ENCODE measurements around the gene ACTRT2. TPM values are rescaled to one million over a fixed set of nuclear protein-coding genes. Genes with fewer than 3 reads are reported as not detected.
A peak's percentile ranks its signal among the peaks of the same experiment; 100 is the strongest.

The ACTRT2 gene
- not detected for polyA plus RNA-seq (2013)

DNA sequence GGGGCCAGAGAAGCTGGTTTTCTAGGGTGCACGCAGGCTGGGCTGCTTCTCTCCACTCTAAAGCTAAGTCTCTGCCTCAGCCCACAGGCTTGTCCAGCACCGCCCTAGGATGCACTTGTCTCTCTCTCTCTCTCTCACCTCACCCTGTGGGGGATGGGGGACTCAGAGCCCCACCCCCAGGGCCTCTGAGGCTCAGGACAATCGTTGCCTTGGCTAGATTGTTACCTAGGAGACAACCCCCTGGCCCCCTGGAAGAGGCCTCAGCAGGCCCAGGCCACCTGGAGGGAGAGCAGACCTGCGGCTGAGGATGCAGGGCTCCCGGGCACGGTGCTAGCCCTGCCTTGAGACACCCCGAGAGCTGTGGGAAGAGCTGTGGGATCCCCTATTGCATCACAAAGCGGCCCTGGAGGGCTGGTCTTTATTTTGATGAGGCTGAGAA lies at the start of gene ACTRT2:
Gene ACTRT2, plus strand, starts transcription at position 235 of the 439 bp plus-strand sequence. CDS start 220 bp downstream, outside the sequence.
- peaks cover 0 to 5% (median 0%) of the 10 kb centered on the region in 5 experiments for H3K27me3 ChIP-seq (replicated peaks in 2 of 5; ENCODE audit: control insufficient read depth in 4 of 5, insufficient read depth in 5 of 5, low read length in 4 of 5)
- ChIA-PET POLR2A (no interaction called here), CTCF (interaction anchor here (0.9 to 1.3 kb wide), 2 partner anchors 8 to 9 kb away, joined by 3 read pairs; no protein-coding TSS in a partner anchor)
- H3K9me3 ChIP-seq (ENCODE audit: control extremely low read depth in 1 of 5, control insufficient read depth in 4 of 5, insufficient read depth in 2 of 5, low read depth in 1 of 5, low read length in 4 of 5) = peaks cover 0 to 2% (median 0%) of the 10 kb centered on the region in 5 experiments
- no peak within 1 kb of the TSS for H3K27ac ChIP-seq (ENCODE audit: insufficient read depth in 1 of 2, low read depth in 1 of 2, low read length in 2 of 2, poor library complexity in 1 of 2, severe bottlenecking in 2 of 2)
- no peak for DNase-seq
- no peaks in the 10 kb centered on the region for H3K4me1 ChIP-seq (ENCODE audit: control extremely low read depth in 1 of 4, control insufficient read depth in 4 of 4, insufficient read depth in 4 of 4, low read length in 3 of 4)
- H3K36me3 ChIP-seq (ENCODE audit: control insufficient read depth in 4 of 4, insufficient read depth in 4 of 4, low read length in 3 of 4) = no peaks in the 10 kb centered on the region
- 86% methylated on average over 7 of the region's 8 CpGs for WGBS (ENCODE audit: insufficient coverage)
- no peak within 1 kb of the TSS for H3K4me3 ChIP-seq (ENCODE audit: control insufficient read depth in 1 of 7, extremely low read depth in 1 of 7, insufficient read depth in 4 of 7, low read depth in 2 of 7, low read length in 6 of 7)

DNA sequence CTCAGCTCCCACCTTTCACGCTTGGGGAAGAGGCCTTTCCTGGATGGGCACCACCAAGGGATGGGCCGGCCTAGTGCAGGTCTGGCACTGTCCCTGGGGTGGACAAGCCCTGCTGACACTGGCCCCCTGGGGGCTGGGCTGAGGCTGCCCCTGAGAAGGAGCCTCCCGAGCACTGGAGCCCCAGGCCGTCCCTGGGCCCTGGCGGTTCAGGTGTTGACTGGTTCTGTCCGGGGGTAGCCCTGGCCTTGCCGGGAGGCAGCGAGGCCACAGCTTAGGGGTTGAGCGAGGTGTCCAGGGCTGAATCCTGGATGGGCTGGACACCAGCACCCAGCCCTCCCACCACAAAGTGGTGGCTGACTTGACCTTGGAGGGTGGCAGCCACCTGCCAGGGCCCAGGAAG lies 49.7 kb upstream of the ACTRT2 start:
- no peak for DNase-seq
- no peaks in the 10 kb centered on the region for H3K36me3 ChIP-seq (ENCODE audit: control insufficient read depth in 4 of 4, insufficient read depth in 4 of 4, low read length in 3 of 4)
- no peak overlapping the region for H3K4me3 ChIP-seq (ENCODE audit: control insufficient read depth in 1 of 7, extremely low read depth in 1 of 7, insufficient read depth in 4 of 7, low read depth in 2 of 7, low read length in 6 of 7)
- POLR2A ChIA-PET = no interaction called here
- H3K27ac ChIP-seq (ENCODE audit: insufficient read depth in 1 of 2, low read depth in 1 of 2, low read length in 2 of 2, poor library complexity in 1 of 2, severe bottlenecking in 2 of 2) = no peak overlapping the region
- H3K9me3 ChIP-seq (ENCODE audit: control extremely low read depth in 1 of 5, control insufficient read depth in 4 of 5, insufficient read depth in 2 of 5, low read depth in 1 of 5, low read length in 4 of 5) = no peaks in the 10 kb centered on the region
- peaks cover 0 to 50% (median 6%) of the 10 kb centered on the region in 5 experiments for H3K27me3 ChIP-seq (replicated peaks in 2 of 5; ENCODE audit: control insufficient read depth in 4 of 5, insufficient read depth in 5 of 5, low read length in 4 of 5)
- peaks cover 0 to 34% (median 28%) of the 10 kb centered on the region in 4 experiments for H3K4me1 ChIP-seq (ENCODE audit: control extremely low read depth in 1 of 4, control insufficient read depth in 4 of 4, insufficient read depth in 4 of 4, low read length in 3 of 4)
- WGBS (ENCODE audit: insufficient coverage) = 100% methylated on average over 6 of the region's 9 CpGs
- CTCF ChIA-PET = no interaction called here

DNA sequence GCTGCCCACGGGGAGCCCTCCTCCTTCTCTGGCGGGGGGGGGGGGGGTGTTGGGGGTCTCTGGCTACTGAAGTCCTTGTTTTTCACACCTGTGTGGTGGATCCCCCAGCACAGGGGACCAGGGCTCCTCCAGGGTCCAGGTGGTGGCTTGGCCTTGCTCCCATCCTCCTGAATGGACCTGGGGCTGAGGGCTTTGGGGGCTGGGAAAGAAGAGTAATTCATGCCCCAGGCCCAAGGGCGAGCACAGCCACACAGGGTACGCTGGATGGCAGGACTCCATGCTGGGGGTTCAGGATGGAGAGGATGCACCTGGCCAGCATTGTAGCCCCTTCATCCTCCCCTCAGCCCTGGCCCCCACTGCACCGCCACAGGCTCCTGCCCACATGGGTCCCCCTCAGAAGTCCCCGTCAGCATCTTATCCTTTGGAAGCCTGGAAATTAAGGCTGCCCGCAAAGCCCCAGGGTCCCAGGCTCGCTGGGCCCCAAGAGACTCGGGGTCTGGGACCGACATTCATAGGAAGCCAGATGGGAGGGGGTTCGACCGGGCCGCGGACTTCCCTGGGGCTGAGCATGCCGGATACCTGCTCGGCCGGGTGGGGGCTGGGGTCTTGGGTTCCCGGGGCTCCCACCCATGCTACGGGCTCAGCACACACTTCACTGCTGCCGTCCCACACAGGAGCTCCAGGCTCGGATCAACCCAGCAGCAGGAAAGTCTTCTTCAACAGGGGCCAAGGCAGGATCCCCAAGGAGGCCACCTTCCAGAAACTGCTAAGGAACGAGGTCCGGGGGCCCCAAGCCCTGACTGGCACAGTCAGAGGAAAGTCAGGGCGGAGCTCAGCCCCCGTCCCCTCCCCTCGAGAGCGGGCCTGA lies 49.0 kb upstream of the ACTRT2 start:
- DNase-seq = no peak
- H3K27ac ChIP-seq (ENCODE audit: insufficient read depth in 1 of 2, low read depth in 1 of 2, low read length in 2 of 2, poor library complexity in 1 of 2, severe bottlenecking in 2 of 2) = no peak overlapping the region
- peaks cover 0 to 44% (median 6%) of the 10 kb centered on the region in 5 experiments for H3K27me3 ChIP-seq (replicated peaks in 2 of 5; ENCODE audit: control insufficient read depth in 4 of 5, insufficient read depth in 5 of 5, low read length in 4 of 5)
- no peaks in the 10 kb centered on the region for H3K36me3 ChIP-seq (ENCODE audit: control insufficient read depth in 4 of 4, insufficient read depth in 4 of 4, low read length in 3 of 4)
- H3K4me3 ChIP-seq (ENCODE audit: control insufficient read depth in 1 of 7, extremely low read depth in 1 of 7, insufficient read depth in 4 of 7, low read depth in 2 of 7, low read length in 6 of 7) = no peak overlapping the region
- ChIA-PET CTCF (interaction anchor here (1.4 kb wide), 1 partner anchor 151 kb away, joined by 5 read pairs; no protein-coding TSS in a partner anchor), POLR2A (no interaction called here)
- no peaks in the 10 kb centered on the region for H3K9me3 ChIP-seq (ENCODE audit: control extremely low read depth in 1 of 5, control insufficient read depth in 4 of 5, insufficient read depth in 2 of 5, low read depth in 1 of 5, low read length in 4 of 5)
- WGBS (ENCODE audit: insufficient coverage) = 92% methylated on average over 23 of the region's 27 CpGs
- H3K4me1 ChIP-seq (ENCODE audit: control extremely low read depth in 1 of 4, control insufficient read depth in 4 of 4, insufficient read depth in 4 of 4, low read length in 3 of 4) = peaks cover 0 to 34% (median 28%) of the 10 kb centered on the region in 4 experiments

DNA sequence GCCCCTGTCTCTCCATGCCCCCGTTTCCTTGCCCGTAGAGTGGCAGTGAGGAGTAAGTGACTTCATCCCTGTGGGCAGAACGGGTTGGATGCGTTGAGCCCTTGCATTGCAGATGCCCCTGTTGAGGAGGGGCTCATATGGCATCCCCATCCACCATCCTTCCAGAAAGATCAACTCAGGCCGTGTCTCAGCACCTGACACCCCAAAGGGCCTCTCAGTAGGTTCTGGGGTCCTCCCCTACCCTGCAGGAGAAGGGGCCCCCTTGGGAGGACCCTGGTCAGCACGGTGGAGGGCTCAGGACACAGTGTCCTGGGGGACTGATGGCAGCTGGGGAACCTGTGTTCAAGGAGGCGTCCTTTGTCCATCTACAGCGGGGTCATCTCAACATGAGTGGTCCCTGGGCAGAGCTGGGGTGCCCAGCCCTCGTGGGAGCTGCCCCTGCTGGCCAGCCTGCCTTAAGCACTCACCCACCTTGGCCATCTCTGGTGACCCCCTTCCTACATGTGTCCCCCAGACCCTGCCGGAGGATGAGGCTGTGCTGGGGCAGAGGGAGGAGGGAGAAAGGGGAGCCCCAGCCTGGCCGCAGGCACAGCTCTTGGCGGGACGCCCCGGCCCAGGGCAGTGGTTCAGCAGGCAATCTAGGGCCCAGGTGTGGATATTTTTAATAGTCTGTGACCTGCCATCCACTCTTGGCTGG lies 48.2 kb upstream of the ACTRT2 start:
- DNase-seq = no peak
- peaks cover 0 to 37% (median 4%) of the 10 kb centered on the region in 5 experiments for H3K27me3 ChIP-seq (replicated peaks in 2 of 5; ENCODE audit: control insufficient read depth in 4 of 5, insufficient read depth in 5 of 5, low read length in 4 of 5)
- H3K9me3 ChIP-seq (ENCODE audit: control extremely low read depth in 1 of 5, control insufficient read depth in 4 of 5, insufficient read depth in 2 of 5, low read depth in 1 of 5, low read length in 4 of 5) = no peaks in the 10 kb centered on the region
- ChIA-PET POLR2A (no interaction called here), CTCF (interaction anchor here (1.4 kb wide), 1 partner anchor 152 kb away, joined by 5 read pairs; no protein-coding TSS in a partner anchor)
- H3K36me3 ChIP-seq (ENCODE audit: control insufficient read depth in 4 of 4, insufficient read depth in 4 of 4, low read length in 3 of 4) = no peaks in the 10 kb centered on the region
- WGBS (ENCODE audit: insufficient coverage) = 45% methylated on average over 8 of the region's 14 CpGs
- no peak overlapping the region for H3K27ac ChIP-seq (ENCODE audit: insufficient read depth in 1 of 2, low read depth in 1 of 2, low read length in 2 of 2, poor library complexity in 1 of 2, severe bottlenecking in 2 of 2)
- H3K4me3 ChIP-seq (ENCODE audit: control insufficient read depth in 1 of 7, extremely low read depth in 1 of 7, insufficient read depth in 4 of 7, low read depth in 2 of 7, low read length in 6 of 7) = peak overlapping the region in 2 of 7 experiments; percentile 7 to 13
- peaks cover 0 to 37% (median 28%) of the 10 kb centered on the region in 4 experiments for H3K4me1 ChIP-seq (ENCODE audit: control extremely low read depth in 1 of 4, control insufficient read depth in 4 of 4, insufficient read depth in 4 of 4, low read length in 3 of 4)

DNA sequence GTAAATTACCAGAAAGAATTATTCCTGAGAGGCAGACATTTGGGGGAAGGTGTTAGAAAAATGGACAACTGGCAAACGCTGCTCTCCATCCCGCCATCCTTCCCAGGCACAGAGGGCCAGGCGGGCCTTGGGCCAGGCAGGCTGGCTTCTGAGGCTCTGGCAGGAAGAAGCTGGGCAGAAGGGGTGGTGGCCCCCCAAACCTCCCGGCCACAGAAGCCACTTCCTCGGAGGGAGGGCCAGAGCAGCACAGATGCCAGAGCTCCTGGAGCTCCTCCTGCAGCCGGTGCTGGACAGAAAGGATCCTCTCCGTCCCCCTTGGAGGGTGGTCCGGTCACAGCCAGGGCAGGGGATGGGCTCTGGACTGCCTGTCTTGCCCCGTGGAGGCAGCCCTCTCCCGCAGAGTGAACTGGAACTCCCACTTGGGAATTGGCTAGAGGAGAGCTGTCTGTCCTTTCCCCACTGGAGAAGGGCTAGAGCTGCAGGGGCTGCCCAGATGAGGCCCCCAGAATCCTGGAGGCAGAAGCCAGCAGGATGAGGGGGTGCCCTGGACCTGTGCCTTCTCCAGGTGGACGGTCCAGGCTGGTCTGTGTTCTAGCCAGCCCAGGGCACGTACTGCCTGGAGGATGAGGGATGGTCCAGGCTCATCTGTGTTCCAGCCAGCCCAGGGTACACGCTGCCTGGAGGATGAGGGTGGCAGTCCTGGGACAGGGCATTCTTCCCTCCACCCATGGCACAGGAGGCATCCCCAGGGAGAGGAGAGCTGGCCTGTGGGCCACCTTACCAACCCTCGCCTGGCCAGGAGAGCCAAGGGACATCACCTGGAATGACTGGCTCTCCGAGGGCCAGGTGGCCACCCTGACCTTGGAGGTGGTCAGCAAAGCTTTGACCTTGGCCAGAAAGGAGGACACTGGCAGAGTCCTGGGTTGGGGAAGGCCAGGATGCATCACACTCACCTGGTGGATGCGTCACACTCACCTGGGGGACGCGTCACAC lies 47.4 kb upstream of the ACTRT2 start:
- Histone ChIP-seq H3K27me3 (replicated peaks in 2 of 5; ENCODE audit: control insufficient read depth in 4 of 5, insufficient read depth in 5 of 5, low read length in 4 of 5) (peaks cover 0 to 29% (median 2%) of the 10 kb centered on the region in 5 experiments), H3K9me3 (ENCODE audit: control extremely low read depth in 1 of 5, control insufficient read depth in 4 of 5, insufficient read depth in 2 of 5, low read depth in 1 of 5, low read length in 4 of 5) (no peaks in the 10 kb centered on the region), H3K4me1 (ENCODE audit: control extremely low read depth in 1 of 4, control insufficient read depth in 4 of 4, insufficient read depth in 4 of 4, low read length in 3 of 4) (peaks cover 0 to 43% (median 26%) of the 10 kb centered on the region in 4 experiments), H3K27ac (ENCODE audit: insufficient read depth in 1 of 2, low read depth in 1 of 2, low read length in 2 of 2, poor library complexity in 1 of 2, severe bottlenecking in 2 of 2) (no peak overlapping the region), H3K36me3 (ENCODE audit: control insufficient read depth in 4 of 4, insufficient read depth in 4 of 4, low read length in 3 of 4) (no peaks in the 10 kb centered on the region), H3K4me3 (ENCODE audit: control insufficient read depth in 1 of 7, extremely low read depth in 1 of 7, insufficient read depth in 4 of 7, low read depth in 2 of 7, low read length in 6 of 7) (peak overlapping the region in 2 of 7 experiments; percentile 32 to 42)
- 18% methylated on average over 15 of the region's 18 CpGs for WGBS (ENCODE audit: insufficient coverage)
- peak; percentile 42 to 87 (median 85) for DNase-seq
- ChIA-PET POLR2A (interaction anchor here (0.6 kb wide), 1 partner anchor 80 kb away, joined by 3 read pairs; no protein-coding TSS in a partner anchor), CTCF (interaction anchor here (1.4 kb wide), 1 partner anchor 153 kb away, joined by 5 read pairs; no protein-coding TSS in a partner anchor)

DNA sequence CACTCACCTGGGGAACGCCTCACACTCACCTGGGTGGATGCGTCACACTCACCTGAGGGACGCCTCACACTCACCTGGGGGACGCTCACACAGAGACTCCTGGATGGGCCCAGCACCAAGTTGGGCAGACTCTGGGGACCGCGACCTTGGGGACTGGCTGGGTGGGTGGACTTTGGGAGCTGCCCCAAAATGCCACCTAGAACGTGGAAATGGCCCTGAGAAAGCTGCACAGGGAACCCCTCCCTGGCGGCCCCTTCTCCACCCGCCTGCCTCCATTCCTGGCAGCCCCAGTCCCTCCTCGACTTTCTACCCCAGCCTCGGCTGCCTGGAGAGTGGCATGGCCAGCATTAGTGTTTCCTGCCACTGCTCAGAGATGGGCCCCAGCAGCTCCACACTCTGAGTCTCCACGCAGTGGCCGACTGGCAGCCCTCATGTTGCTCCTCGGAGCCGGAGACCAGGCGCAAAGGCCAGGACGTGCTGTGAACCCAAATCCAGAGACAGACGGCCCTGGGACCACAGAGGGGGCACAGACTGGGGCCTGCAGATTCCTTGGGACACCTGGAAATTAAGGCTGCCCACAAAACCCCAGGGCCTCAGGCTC lies 46.5 kb upstream of the ACTRT2 start:
- CTCF ChIA-PET = no interaction called here
- Histone ChIP-seq H3K27me3 (replicated peaks in 2 of 5; ENCODE audit: control insufficient read depth in 4 of 5, insufficient read depth in 5 of 5, low read length in 4 of 5) (peaks cover 0 to 21% (median 0%) of the 10 kb centered on the region in 5 experiments), H3K4me1 (ENCODE audit: control extremely low read depth in 1 of 4, control insufficient read depth in 4 of 4, insufficient read depth in 4 of 4, low read length in 3 of 4) (peaks cover 0 to 35% (median 23%) of the 10 kb centered on the region in 4 experiments), H3K4me3 (ENCODE audit: control insufficient read depth in 1 of 7, extremely low read depth in 1 of 7, insufficient read depth in 4 of 7, low read depth in 2 of 7, low read length in 6 of 7) (no peak overlapping the region), H3K9me3 (ENCODE audit: control extremely low read depth in 1 of 5, control insufficient read depth in 4 of 5, insufficient read depth in 2 of 5, low read depth in 1 of 5, low read length in 4 of 5) (no peaks in the 10 kb centered on the region), H3K27ac (ENCODE audit: insufficient read depth in 1 of 2, low read depth in 1 of 2, low read length in 2 of 2, poor library complexity in 1 of 2, severe bottlenecking in 2 of 2) (no peak overlapping the region), H3K36me3 (ENCODE audit: control insufficient read depth in 4 of 4, insufficient read depth in 4 of 4, low read length in 3 of 4) (no peaks in the 10 kb centered on the region)
- 84% methylated on average over 18 of the region's 18 CpGs for WGBS (ENCODE audit: insufficient coverage)
- DNase-seq = no peak
- POLR2A ChIA-PET = no interaction called here

All from common myeloid progenitor, CD34-positive (primary cell).